ENCODE results near the gene SMPD2. TPM values are rescaled to one million over a fixed set of nuclear protein-coding genes. Genes with fewer than 3 reads are reported as not detected.

Gene SMPD2
- total RNA-seq, 1 experiment from 2014 or later: 12.3 TPM

DNA sequence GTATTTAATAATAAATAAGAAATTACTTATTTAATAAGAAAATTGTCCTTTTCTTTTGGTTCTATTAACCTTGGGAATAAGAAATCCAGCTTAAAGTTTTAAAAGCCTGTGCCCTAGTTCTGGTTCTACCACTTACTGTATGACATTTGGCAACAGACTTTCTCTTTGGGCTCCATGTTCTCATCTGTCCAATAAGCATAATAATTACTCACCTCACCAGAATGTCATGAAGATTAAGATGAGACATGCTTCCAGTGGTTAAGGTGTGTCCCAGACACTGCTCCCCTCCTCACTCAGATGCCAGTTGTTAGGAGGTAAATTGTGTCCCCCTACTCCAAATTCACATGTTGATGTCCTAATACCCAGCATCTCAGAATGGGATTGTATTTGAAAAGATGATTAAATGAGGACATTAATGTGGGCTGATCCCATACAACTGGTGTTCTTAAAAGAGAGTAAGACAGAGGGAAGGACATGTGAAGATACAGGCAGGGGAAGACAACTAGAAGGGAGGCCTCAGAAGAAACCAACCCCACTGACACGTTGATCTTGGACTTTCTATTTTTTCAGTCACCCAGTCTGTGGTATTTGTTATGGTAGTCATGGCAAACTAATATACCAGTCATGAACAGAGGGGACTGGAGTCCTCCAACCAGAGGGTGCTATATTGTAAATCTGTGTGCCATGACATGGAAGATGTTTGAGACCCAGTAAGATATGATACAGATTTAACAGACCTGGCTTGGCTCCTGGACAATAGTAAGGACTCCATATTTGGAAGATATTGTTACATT lies 21.4 kb downstream of the SMPD2 start:
- Histone ChIP-seq H3K4me3 (ENCODE audit: low read depth, low read length) (no peak overlapping the region), H3K27me3 (replicated peaks; ENCODE audit: control insufficient read depth, insufficient read depth, low read length) (no peaks in the 10 kb centered on the region), H3K9me3 (no peaks in the 10 kb centered on the region), H3K4me1 (0 out of 2 replicates have a peak, but pooled peaks cover under 1% of the 10 kb centered on the region), H3K36me3 (ENCODE audit: control insufficient read depth, insufficient read depth, low read length) (peaks cover 4% of the 10 kb centered on the region; the same call in 1 of the 2 replicates)
- no TSS peak for BruUV-seq (replicated peaks)
- Mint-ChIP-seq H3K27me3 (ENCODE audit: insufficient read depth, unreplicated experiment) (no peaks in the 10 kb centered on the region), H3K4me1 (ENCODE audit: low read depth, unreplicated experiment) (no peaks in the 10 kb centered on the region), H3K9me3 (ENCODE audit: unreplicated experiment) (no peaks in the 10 kb centered on the region), H3K4me3 (ENCODE audit: unreplicated experiment) (no peak overlapping the region), H3K27ac (ENCODE audit: unreplicated experiment) (no peak overlapping the region), H3K36me3 (ENCODE audit: insufficient read depth, unreplicated experiment) (peaks cover 47% of the 10 kb centered on the region)
- TF ChIP-seq, protein P1, sequence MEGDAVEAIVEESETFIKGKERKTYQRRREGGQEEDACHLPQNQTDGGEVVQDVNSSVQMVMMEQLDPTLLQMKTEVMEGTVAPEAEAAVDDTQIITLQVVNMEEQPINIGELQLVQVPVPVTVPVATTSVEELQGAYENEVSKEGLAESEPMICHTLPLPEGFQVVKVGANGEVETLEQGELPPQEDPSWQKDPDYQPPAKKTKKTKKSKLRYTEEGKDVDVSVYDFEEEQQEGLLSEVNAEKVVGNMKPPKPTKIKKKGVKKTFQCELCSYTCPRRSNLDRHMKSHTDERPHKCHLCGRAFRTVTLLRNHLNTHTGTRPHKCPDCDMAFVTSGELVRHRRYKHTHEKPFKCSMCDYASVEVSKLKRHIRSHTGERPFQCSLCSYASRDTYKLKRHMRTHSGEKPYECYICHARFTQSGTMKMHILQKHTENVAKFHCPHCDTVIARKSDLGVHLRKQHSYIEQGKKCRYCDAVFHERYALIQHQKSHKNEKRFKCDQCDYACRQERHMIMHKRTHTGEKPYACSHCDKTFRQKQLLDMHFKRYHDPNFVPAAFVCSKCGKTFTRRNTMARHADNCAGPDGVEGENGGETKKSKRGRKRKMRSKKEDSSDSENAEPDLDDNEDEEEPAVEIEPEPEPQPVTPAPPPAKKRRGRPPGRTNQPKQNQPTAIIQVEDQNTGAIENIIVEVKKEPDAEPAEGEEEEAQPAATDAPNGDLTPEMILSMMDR (IDR thresholded peaks at IDR 0.05; ENCODE audit: insufficient read depth in 1 of 2, low read depth in 1 of 2, low read length in 1 of 2, severe bottlenecking in 1 of 2, unreplicated experiment in 1 of 2): no peak
- intact Hi-C loops (cut with micrococcal nuclease; ENCODE audit: unreplicated experiment): no loop called here
- POLR2A ChIA-PET: no interaction called here
- CTCF ChIA-PET: no interaction called here
- no peak for DNase-seq

DNA sequence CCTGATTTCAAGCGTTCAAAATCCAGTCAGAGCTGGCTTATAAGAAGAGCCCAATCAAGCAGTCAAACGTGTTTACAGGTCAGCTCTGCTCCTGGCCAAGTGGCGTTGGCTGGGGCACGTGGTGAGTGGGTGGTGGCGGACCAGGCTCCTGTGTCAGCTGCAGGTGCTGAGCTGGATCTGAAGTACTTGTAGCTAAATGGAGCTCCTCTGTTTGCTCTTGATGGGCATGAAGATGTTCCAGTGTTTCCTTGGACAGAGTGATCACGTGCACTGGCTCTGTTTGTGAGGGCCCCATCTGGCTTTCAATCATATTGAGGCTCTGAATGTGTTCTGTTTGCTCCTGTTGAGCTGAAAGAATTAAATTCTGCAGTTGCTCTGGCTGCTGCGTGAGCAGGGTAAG lies 25.2 kb downstream of the SMPD2 start:
- peaks cover 5% of the 10 kb centered on the region; the same call in 1 of the 2 replicates for H3K36me3 ChIP-seq (ENCODE audit: control insufficient read depth, insufficient read depth, low read length)
- H3K4me3 ChIP-seq (ENCODE audit: low read depth, low read length): no peak overlapping the region
- no peak overlapping the region for H3K4me3 Mint-ChIP-seq (ENCODE audit: unreplicated experiment)
- intact Hi-C loops (cut with micrococcal nuclease; ENCODE audit: unreplicated experiment): no loop called here
- no peaks in the 10 kb centered on the region for H3K9me3 ChIP-seq
- ChIA-PET POLR2A (no interaction called here), CTCF (no interaction called here)
- H3K27ac Mint-ChIP-seq (ENCODE audit: unreplicated experiment): no peak overlapping the region
- BruUV-seq (replicated peaks): no TSS peak
- no peaks in the 10 kb centered on the region for H3K9me3 Mint-ChIP-seq (ENCODE audit: unreplicated experiment)
- DNase-seq: no peak
- peaks cover 60% of the 10 kb centered on the region for H3K36me3 Mint-ChIP-seq (ENCODE audit: insufficient read depth, unreplicated experiment)
- H3K4me1 Mint-ChIP-seq (ENCODE audit: low read depth, unreplicated experiment): no peaks in the 10 kb centered on the region
- TF ChIP-seq, protein P1 (IDR thresholded peaks at IDR 0.05; ENCODE audit: insufficient read depth in 1 of 2, low read depth in 1 of 2, low read length in 1 of 2, severe bottlenecking in 1 of 2, unreplicated experiment in 1 of 2): no peak
- H3K27me3 Mint-ChIP-seq (ENCODE audit: insufficient read depth, unreplicated experiment): no peaks in the 10 kb centered on the region
- no peaks in the 10 kb centered on the region for H3K27me3 ChIP-seq (replicated peaks; ENCODE audit: control insufficient read depth, insufficient read depth, low read length)
- H3K4me1 ChIP-seq: no peaks in the 10 kb centered on the region

DNA sequence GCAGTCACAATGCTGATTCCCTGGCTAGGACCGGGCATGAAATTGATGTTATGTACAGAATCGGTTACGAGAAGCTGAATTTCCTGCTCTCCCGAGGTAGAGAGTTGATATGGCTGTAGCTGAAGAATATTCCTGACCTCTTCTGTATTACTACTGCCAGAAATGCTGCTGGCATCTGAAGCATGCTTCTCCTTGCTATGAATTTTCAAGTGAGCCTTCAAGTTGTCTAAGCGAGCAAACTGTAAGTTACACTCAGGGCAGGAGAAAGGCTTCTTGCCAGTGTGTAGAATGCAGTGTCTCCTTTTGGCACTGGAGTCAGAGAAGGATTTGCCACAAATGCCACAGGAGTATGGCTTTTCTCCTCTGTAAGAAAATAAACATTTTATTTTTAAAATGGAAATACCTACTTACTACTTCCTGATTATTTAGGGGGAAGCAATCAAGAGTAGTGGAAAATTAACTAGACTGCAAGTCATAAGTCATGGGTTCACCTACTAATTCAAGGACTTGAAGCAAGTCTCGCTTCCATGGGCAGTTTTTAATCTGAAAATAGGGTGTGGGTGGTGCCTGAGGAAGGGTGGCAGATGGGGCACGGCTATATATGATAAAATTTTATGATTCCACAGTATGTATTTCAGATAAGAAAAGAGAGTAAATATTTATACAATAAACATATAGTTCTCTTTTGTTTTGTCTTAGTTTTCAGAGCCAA lies 25.8 kb downstream of the SMPD2 start:
- POLR2A ChIA-PET: no interaction called here

More for the DNA sequence above, 25.8 kb downstream of the SMPD2 start:
- H3K27ac Mint-ChIP-seq (ENCODE audit: unreplicated experiment): no peak overlapping the region
- TF ChIP-seq, protein P1 (IDR thresholded peaks at IDR 0.05; ENCODE audit: insufficient read depth in 1 of 2, low read depth in 1 of 2, low read length in 1 of 2, severe bottlenecking in 1 of 2, unreplicated experiment in 1 of 2): no peak
- H3K4me3 Mint-ChIP-seq (ENCODE audit: unreplicated experiment): no peak overlapping the region
- no peaks in the 10 kb centered on the region for H3K4me1 Mint-ChIP-seq (ENCODE audit: low read depth, unreplicated experiment)
- CTCF ChIA-PET: no interaction called here
- no peak for DNase-seq
- Histone ChIP-seq H3K9me3 (no peaks in the 10 kb centered on the region), H3K4me1 (no peaks in the 10 kb centered on the region), H3K36me3 (ENCODE audit: control insufficient read depth, insufficient read depth, low read length) (peaks cover 5% of the 10 kb centered on the region; the same call in 1 of the 2 replicates), H3K27me3 (replicated peaks; ENCODE audit: control insufficient read depth, insufficient read depth, low read length) (no peaks in the 10 kb centered on the region), H3K4me3 (ENCODE audit: low read depth, low read length) (no peak overlapping the region)
- no TSS peak for BruUV-seq (replicated peaks)
- peaks cover 65% of the 10 kb centered on the region for H3K36me3 Mint-ChIP-seq (ENCODE audit: insufficient read depth, unreplicated experiment)
- intact Hi-C loops (cut with micrococcal nuclease; ENCODE audit: unreplicated experiment): no loop called here
- H3K9me3 Mint-ChIP-seq (ENCODE audit: unreplicated experiment): no peaks in the 10 kb centered on the region
- H3K27me3 Mint-ChIP-seq (ENCODE audit: insufficient read depth, unreplicated experiment): no peaks in the 10 kb centered on the region

Measured in Caco-2 (cell line).